ENCODE results near the gene SSNA1. TPM values are rescaled to one million over a fixed set of nuclear protein-coding genes. Genes with fewer than 3 reads are reported as not detected.

Gene SSNA1
- total and polyA plus RNA-seq, 2 donors (not counting 1 experiment from before 2014, with no cell fraction given), result 53.6 to 129 TPM

GRCh38 chr9:137141976-137142936 lies 46.2 kb upstream of the SSNA1 start:
- Histone ChIP-seq H3K79me2 (ENCODE audit: control insufficient read depth, insufficient read depth, low read length) (no peaks in the 10 kb centered on the region), H4K20me1 (ENCODE audit: control insufficient read depth, insufficient read depth, low read length, poor library complexity, severe bottlenecking) (no peaks in the 10 kb centered on the region), H3K9me3 (ENCODE audit: control extremely low read depth in 1 of 3, control insufficient read depth in 2 of 3, insufficient read depth in 1 of 3, low read length in 2 of 3) (peaks cover 0 to 33% (median 0%) of the 10 kb centered on the region in 3 donors), H3K27ac (ENCODE audit: low read length in 2 of 2) (no peak overlapping the region), H2AFZ (ENCODE audit: insufficient read depth, low read depth, low read length, poor library complexity, severe bottlenecking) (no peak overlapping the region), H3K36me3 (replicated peaks in 1 of 2; ENCODE audit: control extremely low read depth in 1 of 2, control insufficient read depth in 1 of 2, extremely low read depth in 1 of 2, insufficient read depth in 2 of 2, low read length in 1 of 2) (no peaks in the 10 kb centered on the region), H3K9ac (ENCODE audit: low read length) (no peak overlapping the region), H3K4me2 (replicated peaks; ENCODE audit: low read depth, low read length, poor library complexity, severe bottlenecking) (no peak overlapping the region), H3K4me3 (ENCODE audit: control extremely low read depth in 1 of 5, extremely low read depth in 1 of 5, insufficient read depth in 1 of 5, low read depth in 2 of 5, low read length in 4 of 5) (no peak overlapping the region), H3K27me3 (replicated peaks in 1 of 4; ENCODE audit: control extremely low read depth in 1 of 4, control insufficient read depth in 3 of 4, insufficient read depth in 4 of 4, low read length in 3 of 4) (peaks cover 0 to 71% (median 31%) of the 10 kb centered on the region in 4 experiments), H3K4me1 (ENCODE audit: control insufficient read depth in 2 of 2, insufficient read depth in 2 of 2, low read length in 2 of 2) (peaks cover 11 to 14% of the 10 kb centered on the region in 2 donors)
- Mint-ChIP-seq H3K27me3 (peaks cover 45% of the 10 kb centered on the region), H3K27ac (no peak overlapping the region), H3K4me1 (no peaks in the 10 kb centered on the region), H3K4me3 (no peak overlapping the region), H3K9me3 (ENCODE audit: insufficient read depth) (no peaks in the 10 kb centered on the region)
- DNase-seq (no peak), ATAC-seq (ENCODE audit: low read depth) (no peak)
- ChIA-PET POLR2A (no interaction called here), CTCF (interaction anchor here (1.3 kb wide), 1 partner anchor 11 kb away, joined by 3 read pairs; no protein-coding TSS in a partner anchor)
- 82% methylated on average over 18 of the region's 24 CpGs for WGBS (ENCODE audit: insufficient coverage)
- TF ChIP-seq, protein P1, sequence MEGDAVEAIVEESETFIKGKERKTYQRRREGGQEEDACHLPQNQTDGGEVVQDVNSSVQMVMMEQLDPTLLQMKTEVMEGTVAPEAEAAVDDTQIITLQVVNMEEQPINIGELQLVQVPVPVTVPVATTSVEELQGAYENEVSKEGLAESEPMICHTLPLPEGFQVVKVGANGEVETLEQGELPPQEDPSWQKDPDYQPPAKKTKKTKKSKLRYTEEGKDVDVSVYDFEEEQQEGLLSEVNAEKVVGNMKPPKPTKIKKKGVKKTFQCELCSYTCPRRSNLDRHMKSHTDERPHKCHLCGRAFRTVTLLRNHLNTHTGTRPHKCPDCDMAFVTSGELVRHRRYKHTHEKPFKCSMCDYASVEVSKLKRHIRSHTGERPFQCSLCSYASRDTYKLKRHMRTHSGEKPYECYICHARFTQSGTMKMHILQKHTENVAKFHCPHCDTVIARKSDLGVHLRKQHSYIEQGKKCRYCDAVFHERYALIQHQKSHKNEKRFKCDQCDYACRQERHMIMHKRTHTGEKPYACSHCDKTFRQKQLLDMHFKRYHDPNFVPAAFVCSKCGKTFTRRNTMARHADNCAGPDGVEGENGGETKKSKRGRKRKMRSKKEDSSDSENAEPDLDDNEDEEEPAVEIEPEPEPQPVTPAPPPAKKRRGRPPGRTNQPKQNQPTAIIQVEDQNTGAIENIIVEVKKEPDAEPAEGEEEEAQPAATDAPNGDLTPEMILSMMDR (IDR thresholded peaks at IDR 0.05), result no peak
- no peak for TF ChIP-seq EZH2 (IDR thresholded peaks at IDR 0.05; ENCODE audit: borderline replicate concordance, insufficient read depth, low read depth, low read length, poor library complexity, severe bottlenecking)
- intact Hi-C loops (cut with micrococcal nuclease), result no loop called here

GRCh38 chr9:137143459-137143858 lies 45.0 kb upstream of the SSNA1 start:
- H3K36me3 ChIP-seq (replicated peaks in 1 of 2; ENCODE audit: control extremely low read depth in 1 of 2, control insufficient read depth in 1 of 2, extremely low read depth in 1 of 2, insufficient read depth in 2 of 2, low read length in 1 of 2), result no peaks in the 10 kb centered on the region
- no peaks in the 10 kb centered on the region for H4K20me1 ChIP-seq (ENCODE audit: control insufficient read depth, insufficient read depth, low read length, poor library complexity, severe bottlenecking)
- WGBS (ENCODE audit: insufficient coverage), result 46% methylated on average over 4 of the region's 4 CpGs
- no peak overlapping the region for H3K4me2 ChIP-seq (replicated peaks; ENCODE audit: low read depth, low read length, poor library complexity, severe bottlenecking)
- Mint-ChIP-seq H3K27ac (no peak overlapping the region), H3K9me3 (ENCODE audit: insufficient read depth) (no peaks in the 10 kb centered on the region), H3K4me1 (no peaks in the 10 kb centered on the region), H3K4me3 (no peak overlapping the region), H3K27me3 (peaks cover 41% of the 10 kb centered on the region)
- DNase-seq, result no peak
- peaks cover 0 to 64% (median 21%) of the 10 kb centered on the region in 4 experiments for H3K27me3 ChIP-seq (replicated peaks in 1 of 4; ENCODE audit: control extremely low read depth in 1 of 4, control insufficient read depth in 3 of 4, insufficient read depth in 4 of 4, low read length in 3 of 4)
- no peak overlapping the region for H3K4me3 ChIP-seq (ENCODE audit: control extremely low read depth in 1 of 5, extremely low read depth in 1 of 5, insufficient read depth in 1 of 5, low read depth in 2 of 5, low read length in 4 of 5)
- H3K27ac ChIP-seq (ENCODE audit: low read length in 2 of 2), result no peak overlapping the region
- TF ChIP-seq, protein P1 (IDR thresholded peaks at IDR 0.05), result no peak
- TF ChIP-seq EZH2 (IDR thresholded peaks at IDR 0.05; ENCODE audit: borderline replicate concordance, insufficient read depth, low read depth, low read length, poor library complexity, severe bottlenecking), result no peak
- no peak overlapping the region for H2AFZ ChIP-seq (ENCODE audit: insufficient read depth, low read depth, low read length, poor library complexity, severe bottlenecking)
- H3K9ac ChIP-seq (ENCODE audit: low read length), result no peak overlapping the region
- H3K79me2 ChIP-seq (ENCODE audit: control insufficient read depth, insufficient read depth, low read length), result no peaks in the 10 kb centered on the region
- H3K4me1 ChIP-seq (ENCODE audit: control insufficient read depth in 2 of 2, insufficient read depth in 2 of 2, low read length in 2 of 2), result peaks cover 3 to 6% of the 10 kb centered on the region in 2 donors
- CTCF ChIA-PET, result no interaction called here
- intact Hi-C loops (cut with micrococcal nuclease), result no loop called here
- ATAC-seq (ENCODE audit: low read depth), result no peak
- POLR2A ChIA-PET, result no interaction called here
- H3K9me3 ChIP-seq (ENCODE audit: control extremely low read depth in 1 of 3, control insufficient read depth in 2 of 3, insufficient read depth in 1 of 3, low read length in 2 of 3), result peaks cover 0 to 25% (median 0%) of the 10 kb centered on the region in 3 donors
